HG02678 (cell line): ENCODE data around the gene SLC9A9.
A peak's percentile ranks its signal among the peaks of the same experiment; 100 is the strongest.
"Not testable (repeated sequence)": the region's sequence is repeated elsewhere in the genome, so short reads cannot be mapped to it uniquely, and the experiment has no call there.

ENCODE experiments used
- ATAC-seq: cut with Tn5 transposase; IDR thresholded peaks from one replicate; pipeline ENCODE4 v1.9.1; 2021; ENCODE audit warnings: mild to moderate bottlenecking, moderate library complexity; ENCODE audit not compliant: unreplicated experiment

The SLC9A9 gene

DNA sequence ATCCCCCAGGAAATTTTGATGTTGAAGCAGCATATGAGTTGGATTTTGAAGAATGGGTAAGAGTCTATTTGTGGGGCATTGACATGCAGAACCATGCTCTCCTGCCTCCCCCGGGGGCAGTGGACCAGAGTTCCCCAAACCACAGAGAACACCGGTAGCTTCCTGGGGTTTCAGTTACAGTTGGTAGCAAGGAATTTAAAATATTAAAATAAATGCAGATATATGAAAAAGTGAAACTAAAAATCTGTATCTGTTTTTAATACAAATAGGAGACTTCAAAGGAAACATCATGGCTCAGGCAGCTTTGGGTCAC, 37.4 kb downstream of the SLC9A9 start:
- no peak for ATAC-seq

DNA sequence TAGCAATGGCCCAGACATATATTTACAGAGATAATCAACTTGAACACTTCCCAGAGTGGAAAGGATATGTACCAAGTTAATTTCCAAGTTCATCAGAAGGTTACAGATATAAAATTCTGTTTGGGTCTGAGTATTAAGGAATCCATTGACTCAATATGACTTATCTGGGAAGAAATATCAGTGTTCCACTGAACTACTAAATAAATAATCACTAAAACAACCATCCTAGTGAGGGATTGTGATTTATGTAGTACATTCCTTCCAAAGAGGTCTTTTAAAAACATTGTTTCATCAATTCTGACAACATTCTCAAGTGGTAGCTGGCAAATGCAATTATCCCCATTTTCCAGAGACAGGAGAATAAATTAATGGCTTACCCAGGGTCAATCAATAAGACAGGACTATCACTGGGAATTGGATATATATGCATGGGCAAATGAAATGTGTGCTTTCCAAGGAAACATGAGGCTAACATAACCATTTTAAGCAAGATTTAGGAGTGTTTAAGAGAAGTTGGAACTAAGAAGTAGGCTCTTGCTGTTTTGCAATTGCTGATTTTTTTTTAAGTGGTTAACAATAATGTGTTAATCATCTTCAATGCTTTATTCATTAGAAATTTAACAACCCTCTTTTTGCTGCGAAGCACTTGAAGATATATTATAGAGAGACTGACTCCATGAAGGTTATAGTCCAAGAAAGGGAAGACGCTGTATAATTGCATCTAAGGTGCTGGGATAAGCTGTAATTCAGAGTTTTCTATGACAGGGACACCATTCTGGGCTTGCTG, 37.9 kb downstream of the SLC9A9 start:
- no peak for ATAC-seq

DNA sequence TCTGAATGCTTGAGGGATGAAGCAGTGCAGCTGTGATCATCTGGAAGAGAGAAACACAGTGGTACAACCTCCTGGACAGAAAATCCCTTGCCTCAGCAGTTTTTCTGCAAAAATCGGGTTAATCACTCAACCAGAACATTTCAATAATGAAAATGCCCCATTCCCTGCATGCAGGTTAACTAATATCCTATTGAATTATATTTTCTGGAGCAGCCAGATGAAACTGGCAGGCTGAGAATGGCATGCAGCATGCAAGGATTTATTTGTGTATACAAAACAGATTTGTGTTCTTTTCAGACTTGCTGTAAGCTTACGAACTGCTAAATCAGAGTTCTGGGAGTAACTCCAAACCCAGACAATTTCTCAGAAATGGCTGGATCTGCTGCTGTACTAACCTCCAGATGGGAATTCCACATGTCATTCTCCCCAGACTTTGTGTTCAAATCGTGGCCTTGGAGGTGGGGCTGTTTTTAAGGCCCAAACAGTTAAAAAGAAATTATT, 39.1 kb downstream of the SLC9A9 start:
- ATAC-seq = no peak

DNA sequence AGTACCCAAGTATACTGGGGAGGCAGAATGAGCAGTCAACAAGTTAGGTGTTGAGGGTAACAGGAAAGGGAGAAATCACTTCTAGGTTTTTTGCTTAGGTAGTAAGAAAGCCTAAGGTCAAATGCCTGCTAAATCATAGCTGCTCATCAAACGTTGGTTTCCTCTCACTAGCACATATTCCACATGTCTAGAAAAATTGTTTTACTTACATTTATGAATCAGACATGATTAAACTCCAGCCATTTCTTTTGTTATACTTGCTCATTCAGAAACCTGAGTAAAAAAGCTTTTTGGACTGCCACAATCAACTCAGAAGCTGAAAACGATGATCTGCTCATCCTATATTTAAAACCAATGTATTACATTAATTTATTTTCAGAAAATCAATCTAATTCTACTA, 40.2 kb downstream of the SLC9A9 start:
- ATAC-seq = no peak

DNA sequence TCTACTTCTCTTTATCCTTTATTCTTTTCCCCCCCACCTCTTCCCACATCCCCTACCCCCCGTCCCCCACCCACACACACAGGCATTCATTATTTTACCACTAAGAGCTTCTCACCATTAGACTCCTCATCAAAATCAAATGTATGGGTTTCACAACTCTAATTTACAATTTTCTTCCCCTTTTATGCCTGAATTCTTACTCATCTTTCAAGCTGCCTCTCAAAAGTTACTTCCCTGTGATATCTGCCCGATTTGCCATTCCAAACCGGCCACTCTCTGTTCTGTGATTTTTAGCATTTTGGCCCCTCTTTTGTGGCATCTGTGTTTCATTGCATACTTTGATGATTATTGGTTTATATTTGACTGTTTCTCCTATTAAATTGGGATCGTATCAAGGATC, 42.2 kb downstream of the SLC9A9 start:
- no peak for ATAC-seq

DNA sequence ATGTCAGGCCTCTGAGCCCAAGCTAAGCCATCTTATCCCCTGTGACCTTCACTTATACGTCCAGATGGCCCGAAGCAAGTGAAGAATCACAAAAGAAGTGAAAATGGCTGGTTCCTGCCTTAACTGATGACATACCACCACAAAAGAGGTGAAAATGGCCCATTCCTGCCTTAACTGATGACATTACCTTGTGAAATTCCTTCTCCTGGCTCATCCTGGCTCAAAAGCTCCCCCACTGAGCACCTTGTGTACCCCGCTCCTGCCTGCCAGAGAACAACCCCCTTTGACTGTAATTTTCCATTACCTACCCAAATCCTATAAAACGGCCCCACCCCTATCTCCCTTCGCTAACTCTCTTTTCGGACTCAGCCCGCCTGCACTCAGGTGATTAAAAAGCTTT, 42.8 kb downstream of the SLC9A9 start:
- not testable (repeated sequence) for ATAC-seq

DNA sequence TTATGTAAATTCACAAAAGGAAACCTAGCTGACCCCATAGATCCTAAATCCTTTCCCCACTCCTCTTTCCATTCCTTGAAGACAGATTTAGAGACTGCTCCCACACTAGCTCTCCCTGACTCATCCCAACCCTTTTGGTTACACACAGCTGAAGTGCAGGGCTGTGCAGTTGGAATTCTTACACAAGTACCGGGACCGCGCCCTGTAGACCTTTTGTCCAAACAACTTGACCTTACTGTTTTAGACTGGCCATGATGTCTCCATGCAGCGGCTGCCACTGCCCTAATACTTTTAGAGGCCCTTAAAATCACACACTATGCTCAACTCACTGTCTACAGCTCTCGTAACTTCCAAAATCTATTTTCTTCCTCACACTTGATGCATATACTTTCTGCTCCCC, 47.2 kb downstream of the SLC9A9 start:
- ATAC-seq = not testable (repeated sequence)

DNA sequence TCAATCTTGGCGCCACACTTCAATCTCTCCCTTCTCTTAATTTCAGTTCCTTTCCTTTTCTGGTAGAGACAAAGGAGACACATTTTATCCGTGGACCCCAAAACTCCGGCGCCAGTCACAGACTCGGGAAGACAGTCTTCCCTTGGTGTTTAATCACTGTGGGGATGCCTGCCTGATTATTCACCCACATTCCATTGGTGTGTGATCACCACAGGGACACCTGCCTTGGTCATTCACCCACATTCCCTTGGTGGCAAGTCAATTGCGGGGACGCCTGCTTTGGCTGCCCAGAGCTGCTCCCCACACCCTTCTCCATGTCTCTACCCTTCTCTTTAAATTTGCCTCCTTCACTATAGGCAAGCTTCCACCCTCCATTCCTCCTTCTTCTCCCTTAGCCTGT, 50.1 kb downstream of the SLC9A9 start:
- ATAC-seq = not testable (repeated sequence)

DNA sequence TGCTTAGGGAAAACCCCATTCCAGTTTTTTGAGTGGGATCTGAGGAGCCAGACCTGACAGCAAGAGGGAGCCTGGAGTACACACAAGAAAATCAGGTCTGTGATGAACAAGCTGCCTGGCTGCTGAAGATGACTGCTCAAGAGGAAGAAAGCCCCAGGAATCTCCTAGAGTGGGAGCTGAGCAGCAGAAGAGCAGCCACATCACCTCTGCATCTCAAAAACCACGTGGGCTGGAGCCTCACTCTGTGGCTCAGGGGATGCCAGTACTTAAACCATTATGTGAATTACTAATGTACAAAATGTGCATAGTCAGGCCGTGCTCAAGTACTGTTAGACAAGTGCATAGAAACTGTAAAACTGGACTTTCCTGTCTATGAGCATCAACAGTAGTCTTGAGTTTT, 52.4 kb downstream of the SLC9A9 start:
- ATAC-seq = no peak

DNA sequence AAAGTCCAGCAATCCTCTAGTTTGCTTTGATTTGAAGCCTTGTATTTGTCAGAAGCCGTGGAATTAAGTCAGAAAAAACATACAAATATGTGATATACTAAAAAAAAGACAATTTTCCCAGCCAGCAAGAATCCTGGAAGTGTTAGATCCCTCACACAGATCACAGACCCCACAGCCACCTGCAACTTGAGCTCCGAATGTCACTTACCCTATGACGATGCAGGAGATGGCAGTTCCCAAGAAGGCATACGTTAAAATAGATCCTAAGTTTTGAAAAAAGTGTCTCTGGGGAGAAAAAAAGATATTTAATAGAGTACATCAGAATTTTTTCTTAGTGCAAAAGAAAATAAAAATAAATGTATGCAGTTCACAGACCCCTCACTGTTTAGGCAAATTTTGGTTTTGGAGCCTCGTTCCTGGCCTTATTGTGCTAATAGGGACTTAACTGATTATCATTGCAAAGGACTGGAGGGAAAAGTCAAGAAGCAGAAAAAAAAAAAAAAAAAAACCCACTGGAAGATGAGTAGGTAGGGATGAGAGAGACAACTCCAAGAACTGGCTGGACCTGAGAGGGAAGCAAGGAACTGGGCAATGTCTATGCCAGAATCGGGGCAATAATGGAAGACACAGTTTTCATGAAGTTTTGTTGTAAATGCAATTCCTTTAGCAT, 53.3 kb downstream of the SLC9A9 start:
- no peak for ATAC-seq

DNA sequence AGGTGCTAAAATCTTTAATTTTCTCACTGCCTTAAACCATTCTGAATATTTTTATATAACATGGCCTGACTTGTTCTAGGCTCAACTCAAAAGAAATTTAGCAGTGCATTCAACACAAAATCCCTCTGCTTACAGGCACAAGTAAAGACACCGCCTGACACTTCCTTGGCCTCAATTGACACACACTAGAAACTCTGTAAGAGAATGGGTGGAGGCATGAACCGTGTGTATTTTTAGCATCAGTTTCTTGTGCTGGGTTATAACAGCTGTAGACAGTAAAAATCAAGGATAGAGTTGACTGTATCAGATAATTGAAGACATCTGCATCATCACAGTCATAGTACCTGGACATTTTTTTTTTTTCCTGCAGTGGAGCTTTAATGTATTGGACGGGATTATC, 54.3 kb downstream of the SLC9A9 start:
- no peak for ATAC-seq

DNA sequence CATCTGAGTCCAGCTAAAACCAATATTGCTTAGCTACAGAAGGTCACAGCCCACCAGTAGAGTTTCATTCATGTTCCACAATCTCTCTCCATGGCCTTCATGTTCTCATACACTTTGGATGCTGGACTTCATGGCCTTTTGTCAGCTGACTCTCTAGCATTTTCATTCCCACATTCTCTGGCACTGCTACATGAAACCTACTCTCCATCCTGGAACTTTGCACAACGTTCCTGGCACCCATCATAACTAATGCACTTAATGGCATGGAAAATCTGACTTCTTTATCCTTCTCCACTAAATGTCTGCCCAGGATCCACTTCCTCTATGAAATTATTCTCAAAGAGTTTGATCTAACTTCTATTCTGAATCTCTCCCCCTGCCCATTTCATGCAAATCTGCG, 56.9 kb downstream of the SLC9A9 start:
- ATAC-seq = no peak

DNA sequence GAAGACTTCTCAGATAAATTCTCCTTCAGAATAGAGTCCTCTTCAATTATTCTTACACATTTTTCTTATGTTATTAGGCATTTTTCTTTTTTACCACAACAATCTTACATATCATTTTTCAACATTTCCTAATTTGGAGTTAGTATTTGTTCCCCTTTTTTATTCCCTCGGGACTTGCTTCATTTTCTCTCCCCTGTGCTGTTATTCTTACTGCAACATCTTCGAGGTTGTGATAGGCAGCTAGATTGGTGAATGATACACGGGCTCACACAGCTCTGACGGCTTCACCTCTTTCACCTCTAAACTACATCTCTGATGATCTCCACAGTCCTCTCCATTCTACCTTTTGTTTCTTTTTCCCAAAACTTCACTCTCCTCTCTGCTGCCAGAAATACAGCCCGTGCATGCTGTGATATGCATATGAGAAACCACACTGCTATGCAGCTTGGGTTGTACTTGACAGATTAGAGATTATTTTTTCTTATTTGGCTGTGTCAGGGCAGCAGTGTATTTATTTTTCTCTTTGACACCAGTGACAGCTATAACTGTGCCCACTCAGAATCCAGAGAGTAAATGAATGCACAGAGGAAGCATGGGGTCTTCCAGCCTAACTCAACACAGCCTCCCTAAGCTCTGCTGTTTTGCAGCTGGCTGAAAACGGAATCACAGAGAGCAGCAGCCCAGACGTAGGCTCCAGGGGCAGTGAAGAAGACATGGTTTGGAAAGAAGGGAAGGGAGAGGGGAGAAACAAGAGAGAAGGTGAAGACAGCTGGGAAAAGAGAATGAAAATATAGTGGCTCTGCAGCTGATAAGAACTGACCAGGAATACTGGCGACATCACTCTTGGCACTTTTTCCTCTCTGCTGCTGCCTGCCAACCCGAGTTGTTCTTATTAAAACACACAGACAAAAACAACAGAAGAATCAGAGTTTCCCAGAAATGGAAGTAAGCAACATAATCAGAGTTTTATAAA, 61.8 kb downstream of the SLC9A9 start:
- no peak for ATAC-seq

DNA sequence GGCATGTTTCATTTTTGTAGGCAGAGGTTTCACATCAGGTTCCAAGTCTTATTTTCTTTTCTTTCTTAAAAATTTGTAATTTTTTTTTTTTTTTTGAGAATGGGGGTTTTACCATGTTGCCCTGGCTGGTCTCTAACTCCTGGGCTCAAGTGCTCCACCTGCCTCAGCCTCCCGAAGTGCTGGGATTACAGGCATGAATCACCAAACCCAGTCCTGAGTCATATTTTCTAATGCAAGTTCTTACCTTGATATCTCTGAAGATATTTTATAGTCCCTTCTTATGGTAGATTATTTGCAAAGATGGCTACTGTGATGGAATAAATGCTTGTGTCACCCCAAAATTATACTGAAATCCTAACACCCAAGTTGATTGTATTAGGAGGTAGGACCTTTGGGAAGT, 63.8 kb downstream of the SLC9A9 start:
- ATAC-seq = no peak

DNA sequence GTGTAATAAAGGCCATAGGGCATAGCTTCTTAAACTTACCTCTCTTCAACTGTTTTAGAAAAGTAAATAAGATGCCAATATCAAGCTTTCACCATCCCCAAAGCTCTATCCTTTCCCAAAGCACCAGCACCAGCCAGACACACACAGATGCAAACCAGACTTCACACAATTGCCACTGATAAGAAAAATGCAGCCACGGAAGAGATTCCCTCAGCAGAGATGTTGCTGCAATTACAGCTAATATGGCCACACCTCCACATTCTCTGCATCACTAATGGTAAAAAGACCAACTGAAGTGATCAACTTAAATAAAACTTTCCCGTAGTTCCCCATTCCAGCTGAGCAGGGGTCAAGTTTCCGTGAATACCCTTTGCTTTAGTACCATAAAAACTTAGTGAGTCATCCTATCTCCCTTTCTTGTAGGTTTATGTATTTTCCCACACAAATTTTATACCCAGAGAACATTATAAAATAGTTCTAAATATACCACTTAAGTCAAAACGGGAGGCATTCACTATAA, 64.4 kb downstream of the SLC9A9 start:
- ATAC-seq = no peak

DNA sequence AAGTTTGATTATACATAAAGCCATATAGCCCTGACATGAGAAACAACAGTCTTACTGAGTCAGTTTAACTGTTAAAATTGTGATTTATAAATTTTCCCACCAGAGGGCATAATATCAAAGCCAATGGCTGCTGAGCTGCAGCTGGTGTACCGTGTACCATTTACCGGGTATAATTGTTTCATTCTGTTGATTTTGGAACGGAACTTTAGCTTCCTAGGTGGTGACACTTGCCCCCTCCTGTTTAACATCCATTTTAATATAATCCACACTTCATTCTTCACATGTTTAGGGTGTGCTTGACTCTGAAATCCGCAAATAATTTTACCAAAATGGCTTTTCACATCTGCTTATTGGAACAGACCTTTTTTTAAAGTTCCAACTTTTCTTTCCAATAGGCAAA, 72.8 kb downstream of the SLC9A9 start:
- peak; percentile 90 for ATAC-seq

DNA sequence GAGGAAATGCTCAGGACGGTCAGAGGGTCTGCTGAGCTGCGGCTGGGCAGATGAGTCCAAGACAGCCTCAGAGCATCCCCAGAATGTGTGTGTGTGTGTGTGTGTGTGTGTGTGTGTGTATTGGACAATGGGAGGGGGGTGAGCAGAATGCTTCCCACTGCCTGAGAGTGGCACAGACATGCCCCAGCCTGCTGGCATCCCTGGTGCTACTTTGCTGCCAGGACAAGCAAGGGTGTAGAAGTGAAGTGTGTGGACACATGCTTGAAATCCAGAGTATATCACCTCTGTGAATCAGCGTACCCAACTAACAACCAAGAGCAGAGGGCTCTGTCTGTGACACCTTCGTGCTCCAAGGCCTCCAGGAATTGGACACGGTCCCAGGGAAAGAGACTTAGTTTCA, 76.3 kb downstream of the SLC9A9 start:
- ATAC-seq = no peak

DNA sequence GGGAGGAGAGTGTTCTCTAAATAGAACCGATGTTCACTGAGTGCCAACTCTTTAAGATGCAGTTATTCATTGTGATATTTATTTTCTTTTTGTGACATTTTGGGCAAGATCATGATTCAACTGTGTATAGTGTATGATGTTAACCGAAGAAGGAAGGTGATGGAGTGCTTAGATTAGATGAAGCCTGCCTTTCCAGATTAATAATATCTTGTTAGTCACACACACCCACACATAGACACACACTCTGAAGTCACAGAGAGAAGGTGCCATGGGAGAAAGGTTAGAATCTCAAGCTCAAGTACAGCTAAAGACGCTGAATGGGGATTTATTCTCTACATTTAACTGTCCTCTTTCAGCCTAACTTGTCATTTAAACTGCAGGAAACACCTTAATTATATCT, 77.0 kb downstream of the SLC9A9 start:
- ATAC-seq = no peak

DNA sequence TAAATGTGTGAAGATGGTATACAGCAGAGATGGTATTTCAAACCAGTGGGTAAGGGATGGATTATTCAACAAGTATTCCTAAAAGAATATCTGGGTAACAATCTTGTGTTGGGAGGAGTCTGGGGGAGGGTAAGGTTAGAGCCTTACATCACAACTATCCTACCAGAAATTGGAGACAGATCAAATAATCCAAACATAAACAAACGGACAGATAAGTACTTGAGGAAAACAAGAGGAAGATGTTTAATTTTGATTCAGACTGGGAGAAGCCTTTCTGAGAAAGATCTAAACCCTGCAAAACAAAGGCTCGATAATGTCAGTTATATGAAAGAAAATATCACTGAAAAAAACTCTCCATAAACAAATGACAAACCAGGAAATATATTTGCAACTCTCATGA, 77.9 kb downstream of the SLC9A9 start:
- ATAC-seq = no peak

DNA sequence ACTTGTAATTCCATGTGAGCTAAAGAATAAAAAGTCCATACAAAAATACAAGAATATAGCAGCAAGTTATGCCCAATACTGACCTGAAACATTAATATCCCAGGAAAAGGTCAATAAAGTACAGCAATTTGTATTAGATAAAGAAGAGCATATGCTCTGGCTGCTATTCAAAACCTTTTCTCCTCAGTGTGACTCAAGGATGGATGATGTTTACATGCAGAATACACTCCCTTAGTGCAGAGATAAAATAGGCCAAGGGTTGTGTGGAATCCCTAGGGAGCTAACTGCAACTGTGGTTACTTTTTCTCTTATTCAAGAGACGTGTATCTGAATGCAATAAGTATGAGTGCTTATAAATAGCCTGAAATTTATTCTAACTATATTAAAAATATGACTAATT, 78.7 kb downstream of the SLC9A9 start:
- no peak for ATAC-seq

DNA sequence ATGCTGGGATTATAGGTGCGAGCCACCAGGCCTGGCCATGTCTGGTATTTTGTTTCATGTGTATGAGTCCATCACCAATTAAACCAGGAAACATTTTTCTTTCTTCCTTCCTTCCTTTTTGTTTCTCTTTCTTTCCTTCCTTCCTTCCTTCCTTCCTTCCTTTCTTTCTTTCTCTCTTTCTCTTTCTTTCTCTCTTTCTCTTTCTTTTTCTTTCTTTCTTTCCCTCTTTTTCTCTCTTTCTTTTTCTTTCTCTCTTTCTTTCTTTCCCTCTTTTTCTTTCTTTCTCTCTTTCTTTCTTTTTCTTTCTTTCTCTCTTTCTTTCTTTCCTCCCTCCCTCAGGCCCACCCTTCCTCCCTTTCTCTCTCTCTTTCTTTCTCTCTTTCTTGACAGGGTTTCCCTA, 83.4 kb downstream of the SLC9A9 start:
- no peak for ATAC-seq
